Body of pancreas (tissue), 4 donors: ENCODE data around the gene MYLK.

Experiments
- POLR2A ChIP-seq, 3 donors: fragments of 450-650 bp; IDR thresholded peaks; one replicate each; pipeline ENCODE4 v1.6.1; 2016; ENCODE audit warnings: antibody characterized with exemption in 3 of 3, mild to moderate bottlenecking in 2 of 3
- TF ChIP-seq, protein P1 (sequence below), 7 experiments: fragments of 450-650 bp in 4 of 7; fragments of 200-600 bp in 3 of 7; sonication (generic) in 3 of 7; IDR thresholded peaks; one replicate each; pipeline ENCODE4 v1.5.1; 2016 to 2019; ENCODE audit warnings: antibody characterized with exemption in 7 of 7

DNA sequence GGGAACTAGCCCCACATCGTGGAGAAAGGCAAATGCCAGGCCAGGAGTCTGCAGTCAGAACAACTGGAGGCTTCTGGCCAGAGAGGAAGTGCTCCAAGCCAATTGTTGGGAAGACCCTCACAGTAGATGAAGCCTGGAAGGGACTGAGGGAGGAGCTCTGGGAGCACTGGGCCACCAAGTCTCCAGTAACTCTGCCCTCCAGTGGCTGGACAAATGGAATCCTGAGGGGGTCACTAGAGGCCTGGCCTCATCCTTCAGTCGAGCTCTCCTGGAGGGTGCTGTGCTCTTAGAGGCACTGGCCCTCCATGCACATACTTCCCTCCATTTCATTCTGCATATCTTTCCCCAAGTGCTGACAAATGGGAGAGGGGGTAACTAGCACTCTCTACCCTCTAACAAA, 103.0 kb downstream of the MYLK start:
- TF ChIP-seq, protein P1, sequence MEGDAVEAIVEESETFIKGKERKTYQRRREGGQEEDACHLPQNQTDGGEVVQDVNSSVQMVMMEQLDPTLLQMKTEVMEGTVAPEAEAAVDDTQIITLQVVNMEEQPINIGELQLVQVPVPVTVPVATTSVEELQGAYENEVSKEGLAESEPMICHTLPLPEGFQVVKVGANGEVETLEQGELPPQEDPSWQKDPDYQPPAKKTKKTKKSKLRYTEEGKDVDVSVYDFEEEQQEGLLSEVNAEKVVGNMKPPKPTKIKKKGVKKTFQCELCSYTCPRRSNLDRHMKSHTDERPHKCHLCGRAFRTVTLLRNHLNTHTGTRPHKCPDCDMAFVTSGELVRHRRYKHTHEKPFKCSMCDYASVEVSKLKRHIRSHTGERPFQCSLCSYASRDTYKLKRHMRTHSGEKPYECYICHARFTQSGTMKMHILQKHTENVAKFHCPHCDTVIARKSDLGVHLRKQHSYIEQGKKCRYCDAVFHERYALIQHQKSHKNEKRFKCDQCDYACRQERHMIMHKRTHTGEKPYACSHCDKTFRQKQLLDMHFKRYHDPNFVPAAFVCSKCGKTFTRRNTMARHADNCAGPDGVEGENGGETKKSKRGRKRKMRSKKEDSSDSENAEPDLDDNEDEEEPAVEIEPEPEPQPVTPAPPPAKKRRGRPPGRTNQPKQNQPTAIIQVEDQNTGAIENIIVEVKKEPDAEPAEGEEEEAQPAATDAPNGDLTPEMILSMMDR (IDR thresholded peaks at IDR 0.05) = no peak
- no peak for TF ChIP-seq POLR2A (IDR thresholded peaks at IDR 0.05)
